Activated T-helper 17 cell treated with anti-CD3 and anti-CD28 coated beads, Interleukin-2, amount 50 U/mL, for 72 hours (primary cell): ENCODE results near the gene WNT7A. TPM values are rescaled to one million over a fixed set of nuclear protein-coding genes. Genes with fewer than 3 reads are reported as not detected.

ENCODE experiments used
- ATAC-seq: fragments of 150-1000 bp; cut with Tn5 transposase; replicated peaks from 2 replicates; pipeline ENCODE4 v1.10.0; 2021; ENCODE audit warnings: mild to moderate bottlenecking, moderate library complexity
- H3K27ac Mint-ChIP-seq: one replicate; pipeline ENCODE4 v1.8.0; 2022; ENCODE audit warnings: mixed read lengths
- H3K27me3 Mint-ChIP-seq: one replicate; pipeline ENCODE4 v1.8.0; 2022; ENCODE audit warnings: mixed read lengths
- H3K36me3 Mint-ChIP-seq: one replicate; pipeline ENCODE4 v1.8.0; 2022; ENCODE audit warnings: low read depth, mild to moderate bottlenecking, mixed read lengths
- H3K4me1 Mint-ChIP-seq: one replicate; pipeline ENCODE4 v1.8.0; 2022; ENCODE audit warnings: mixed read lengths
- H3K4me3 Mint-ChIP-seq: one replicate; pipeline ENCODE4 v1.8.0; 2022; ENCODE audit warnings: mild to moderate bottlenecking, mixed read lengths
- H3K9me3 Mint-ChIP-seq: one replicate; pipeline ENCODE4 v1.8.0; 2022; ENCODE audit warnings: mixed read lengths
- total RNA-seq, 2 donors: library from RNA; stranded (reverse); gene quantifications; one replicate each; pipeline ENCODE4 v1.2.3, GENCODE V29; 2022

WNT7A gene
- total RNA-seq, 2 donors from 2014 or later, result 0.11 to 0.29 TPM

DNA sequence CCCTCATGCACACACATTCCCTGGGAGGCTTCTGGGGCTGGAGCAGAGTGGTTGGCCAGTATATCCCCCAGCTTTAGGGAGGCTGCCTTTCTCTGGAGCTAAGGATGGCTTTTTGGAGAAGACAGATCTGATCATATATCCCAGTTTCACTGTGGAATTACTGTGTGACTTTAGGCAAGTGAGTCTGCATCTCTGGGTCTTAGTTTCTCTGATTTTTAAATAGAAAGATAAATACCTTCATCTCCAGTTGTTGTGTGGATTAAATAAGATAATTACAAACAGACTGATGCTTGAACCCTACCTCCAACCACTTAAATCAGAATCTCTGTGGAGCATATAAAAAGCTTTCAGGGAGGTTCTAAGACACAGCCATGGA lies 11.1 kb upstream of the WNT7A start:
- Mint-ChIP-seq H3K4me3 (peak overlapping the region; percentile 56), H3K27ac (peak overlapping the region; percentile 89), H3K36me3 (no peaks in the 10 kb centered on the region), H3K9me3 (no peaks in the 10 kb centered on the region), H3K27me3 (no peaks in the 10 kb centered on the region), H3K4me1 (peaks cover 13% of the 10 kb centered on the region)
- ATAC-seq, result no peak

DNA sequence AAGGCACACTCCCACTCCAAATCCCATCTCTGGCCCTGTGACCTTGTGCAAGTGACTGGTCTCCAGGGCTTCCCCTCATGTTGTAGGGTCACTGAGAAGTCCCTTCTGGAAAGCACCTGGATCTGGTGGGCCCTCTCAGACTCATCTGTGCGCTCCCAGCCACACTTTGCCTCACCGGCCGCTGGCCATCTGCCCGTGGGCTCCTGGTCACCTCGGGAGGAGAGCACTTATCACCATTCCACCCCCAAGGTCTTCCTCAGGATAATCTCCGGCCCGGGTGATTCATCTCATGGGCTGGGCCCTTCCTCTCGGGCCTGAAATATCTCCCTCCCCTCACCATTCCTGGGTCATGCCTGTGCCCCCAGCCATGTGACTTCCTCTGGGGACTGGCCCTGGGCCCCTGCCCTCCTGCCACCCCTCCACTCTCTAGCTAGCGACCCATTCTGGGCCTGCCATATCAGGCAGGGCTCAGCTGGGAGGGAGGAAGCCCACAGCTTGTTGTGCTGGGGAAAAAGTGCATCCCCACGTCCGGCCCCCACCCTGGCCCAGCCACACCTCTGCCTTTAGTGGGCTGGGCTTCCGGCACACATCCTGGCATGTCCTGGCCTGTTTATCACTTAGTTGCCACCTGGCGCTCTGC lies 10.6 kb upstream of the WNT7A start:
- Mint-ChIP-seq H3K4me3 (peak overlapping the region; percentile 56), H3K36me3 (no peaks in the 10 kb centered on the region), H3K4me1 (peaks cover 9% of the 10 kb centered on the region), H3K9me3 (no peaks in the 10 kb centered on the region), H3K27ac (peak overlapping the region; percentile 89), H3K27me3 (no peaks in the 10 kb centered on the region)
- ATAC-seq, result peak; percentile 11

DNA sequence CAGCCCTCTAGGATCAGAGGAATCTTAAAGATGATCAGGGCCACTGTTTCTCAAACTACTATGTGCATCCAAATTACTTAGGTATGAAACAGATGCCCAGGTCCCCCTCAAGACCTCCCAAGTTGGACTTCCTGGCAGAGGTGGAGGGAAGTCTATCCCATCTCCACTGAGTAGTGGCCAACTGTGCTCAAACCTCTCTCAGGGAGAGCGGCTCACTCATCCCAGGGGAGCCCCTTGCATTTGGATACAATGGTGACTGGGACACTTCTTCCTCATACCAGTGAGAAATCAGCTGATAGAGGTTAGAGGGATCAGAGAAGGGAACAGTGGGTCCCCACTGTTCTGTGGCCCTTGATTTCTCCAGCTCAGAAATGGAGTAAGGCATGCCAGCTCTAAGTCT lies 8.7 kb upstream of the WNT7A start:
- H3K27ac Mint-ChIP-seq, result no peak overlapping the region
- H3K4me3 Mint-ChIP-seq, result no peak overlapping the region
- no peaks in the 10 kb centered on the region for H3K9me3 Mint-ChIP-seq
- no peaks in the 10 kb centered on the region for H3K36me3 Mint-ChIP-seq
- H3K27me3 Mint-ChIP-seq, result no peaks in the 10 kb centered on the region
- peaks cover 10% of the 10 kb centered on the region for H3K4me1 Mint-ChIP-seq
- no peak for ATAC-seq

DNA sequence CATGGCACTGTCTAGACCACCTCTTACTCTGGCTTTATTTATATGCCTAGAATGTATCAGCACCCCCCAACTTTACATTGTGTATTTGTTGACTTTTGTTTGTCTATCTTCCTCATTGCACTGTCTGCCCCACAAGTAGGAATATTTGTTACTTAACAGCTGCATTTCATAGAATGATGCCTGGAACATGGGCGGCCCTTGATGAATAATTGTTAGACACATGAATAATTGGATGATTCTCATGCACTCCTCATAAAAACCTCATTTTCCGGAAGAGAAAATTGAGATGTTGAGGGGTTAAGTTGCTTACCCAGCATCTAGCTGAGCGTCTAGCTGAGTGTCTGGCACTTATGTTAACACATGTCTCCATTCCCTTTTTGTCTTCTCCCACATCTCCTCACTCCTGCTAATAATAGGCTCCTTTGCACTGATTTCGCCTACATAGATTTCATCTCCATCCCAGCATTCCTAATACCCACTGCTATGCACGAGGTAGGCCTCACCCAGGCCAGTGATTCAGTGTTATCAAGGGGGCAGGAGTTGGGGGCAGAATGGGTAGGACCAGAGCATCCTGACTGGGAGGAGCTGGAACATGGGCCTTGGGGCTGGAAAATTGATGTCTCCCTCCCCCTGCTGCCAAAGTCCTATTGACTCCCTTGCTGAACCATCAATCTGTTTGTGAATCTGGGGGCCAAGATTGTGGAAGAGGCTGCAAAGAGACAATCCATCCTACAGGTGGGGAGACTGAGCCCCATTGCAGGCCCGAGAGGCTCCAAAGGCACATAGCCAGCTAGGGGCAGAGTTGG lies 7.8 kb upstream of the WNT7A start:
- H3K36me3 Mint-ChIP-seq, result no peaks in the 10 kb centered on the region

DNA sequence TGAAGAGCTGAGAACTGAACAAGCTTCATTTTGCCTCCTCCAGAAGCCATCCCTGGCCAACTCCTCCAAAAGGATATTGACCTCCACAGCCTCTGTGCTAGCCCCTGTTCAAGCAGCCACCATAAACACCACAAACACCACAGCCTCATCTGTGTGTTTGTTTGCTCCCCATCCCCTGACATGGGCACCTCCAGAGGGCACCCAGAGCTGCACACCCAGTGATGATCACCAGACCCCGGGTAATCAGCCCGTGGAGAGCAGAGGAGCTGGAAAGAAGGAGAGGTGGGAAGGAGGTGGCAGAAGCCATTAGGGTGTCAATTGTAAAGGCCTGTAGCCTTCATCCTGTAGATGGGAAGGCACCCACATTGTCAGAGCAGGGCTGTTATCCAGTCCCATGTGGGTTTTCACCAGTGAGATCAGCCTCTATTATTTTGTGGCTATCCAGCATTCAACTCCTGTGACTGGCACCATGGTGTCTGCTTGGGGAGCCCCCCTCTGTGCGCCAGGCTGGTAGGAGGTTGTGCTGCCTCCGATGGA lies 6.8 kb upstream of the WNT7A start:
- Mint-ChIP-seq H3K27ac (no peak overlapping the region), H3K9me3 (no peaks in the 10 kb centered on the region), H3K4me1 (peaks cover 10% of the 10 kb centered on the region), H3K27me3 (peaks cover 6% of the 10 kb centered on the region), H3K4me3 (no peak overlapping the region), H3K36me3 (no peaks in the 10 kb centered on the region)
- ATAC-seq, result no peak

More for the DNA sequence above, 7.8 kb upstream of the WNT7A start:
- Mint-ChIP-seq H3K27me3 (peaks cover under 1% of the 10 kb centered on the region), H3K4me3 (no peak overlapping the region), H3K4me1 (peaks cover 10% of the 10 kb centered on the region), H3K9me3 (no peaks in the 10 kb centered on the region), H3K27ac (no peak overlapping the region)
- ATAC-seq, result no peak

DNA sequence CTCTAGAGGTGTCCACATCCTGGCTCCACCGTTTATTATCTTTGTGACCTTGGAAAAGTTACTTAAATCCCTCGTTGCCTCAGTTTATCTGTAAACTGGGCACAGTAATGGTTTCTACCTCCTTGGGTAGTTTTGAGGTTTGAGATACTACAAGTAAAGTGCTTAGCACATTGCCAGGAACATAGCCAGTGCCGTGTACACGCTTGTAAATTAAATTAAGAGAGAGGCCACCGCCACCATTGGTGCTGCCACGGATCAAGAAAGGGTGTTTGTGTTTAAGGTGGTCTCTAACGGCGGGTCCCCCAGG lies 5.8 kb upstream of the WNT7A start:
- Mint-ChIP-seq H3K27ac (no peak overlapping the region), H3K9me3 (no peaks in the 10 kb centered on the region), H3K4me3 (no peak overlapping the region), H3K4me1 (peaks cover 7% of the 10 kb centered on the region), H3K27me3 (peaks cover 11% of the 10 kb centered on the region), H3K36me3 (no peaks in the 10 kb centered on the region)
- ATAC-seq, result no peak

DNA sequence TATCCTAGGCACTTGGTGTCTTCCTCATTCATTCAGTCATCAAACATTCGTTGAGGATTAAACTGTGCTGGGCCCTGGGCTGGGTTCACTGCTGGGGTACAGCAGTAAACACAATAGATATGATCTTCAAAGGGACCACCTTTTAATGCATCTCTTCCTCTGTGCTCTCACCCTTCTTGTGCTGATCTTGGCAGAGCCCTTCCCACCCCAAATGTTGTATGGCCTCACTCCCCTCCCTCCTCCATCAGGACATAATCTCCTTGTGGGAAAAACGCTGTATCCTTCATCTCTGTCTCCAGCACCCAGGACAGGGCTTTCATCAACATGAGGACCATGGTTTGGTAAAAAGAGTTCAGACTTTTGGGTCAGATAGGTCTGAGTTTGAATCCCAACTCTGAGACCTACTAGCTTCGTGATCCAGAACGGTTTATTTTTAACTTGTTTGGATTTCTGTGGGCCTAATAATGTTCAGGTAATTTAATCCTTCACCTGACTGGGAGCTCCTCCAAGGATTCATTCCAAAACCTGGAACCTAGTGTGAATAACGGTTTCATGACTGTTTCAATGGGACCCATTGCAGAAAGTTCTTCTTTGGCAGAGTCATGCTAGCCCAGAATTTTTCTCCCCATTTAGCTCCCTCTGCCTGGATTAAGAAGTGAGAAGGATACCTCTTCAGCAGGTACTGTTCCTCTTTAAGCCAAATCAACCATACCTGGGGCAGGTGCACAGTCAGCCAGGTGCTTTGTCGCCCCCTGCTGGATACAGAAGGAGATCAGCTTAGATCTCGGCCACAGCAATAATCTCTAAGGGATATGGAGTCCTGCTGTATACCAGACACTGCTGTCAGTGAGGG lies 5.2 kb upstream of the WNT7A start:
- Mint-ChIP-seq H3K4me3 (no peak overlapping the region), H3K9me3 (no peaks in the 10 kb centered on the region), H3K27me3 (peaks cover 11% of the 10 kb centered on the region), H3K4me1 (peaks cover 3% of the 10 kb centered on the region), H3K27ac (no peak overlapping the region), H3K36me3 (no peaks in the 10 kb centered on the region)
- peak; percentile 74 for ATAC-seq

DNA sequence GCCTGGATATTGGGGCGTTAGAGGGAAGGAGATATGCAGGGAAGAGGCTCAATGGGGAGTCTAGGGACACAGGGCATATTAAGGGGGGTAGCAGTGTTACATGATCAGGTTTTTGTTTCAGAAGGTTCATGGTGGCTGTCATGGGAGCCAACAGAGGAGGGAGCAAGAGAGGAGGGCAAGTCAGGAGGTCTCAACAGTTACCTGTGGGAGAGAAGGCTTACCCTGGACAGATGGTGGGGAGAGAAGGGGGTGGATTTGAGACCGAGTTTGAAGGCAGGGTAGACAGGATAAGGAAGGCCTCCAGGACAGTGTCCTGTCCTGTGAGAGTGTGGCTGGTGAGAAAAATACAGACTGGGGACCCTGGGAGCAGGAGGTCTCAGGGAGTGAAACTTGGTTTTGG lies 3.8 kb upstream of the WNT7A start:
- H3K9me3 Mint-ChIP-seq, result no peaks in the 10 kb centered on the region
- H3K4me3 Mint-ChIP-seq, result no peak overlapping the region

DNA sequence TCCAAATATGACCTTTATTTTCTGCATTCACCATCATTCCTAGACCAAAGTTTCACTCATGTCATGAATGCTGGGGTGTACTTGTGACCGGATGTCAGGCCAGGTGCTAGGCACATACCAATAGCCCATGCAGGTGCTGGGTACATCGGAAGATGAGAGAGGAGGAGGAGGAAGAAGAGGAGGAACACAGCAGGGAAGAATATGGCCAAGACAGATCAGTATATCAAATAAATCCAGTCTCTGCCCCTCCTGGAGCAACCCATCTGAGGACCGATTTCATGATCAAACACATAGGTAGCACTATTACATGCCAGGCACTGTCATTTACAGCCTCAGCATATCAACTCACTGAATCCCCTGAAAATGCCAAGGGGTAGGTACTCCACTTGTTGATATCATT lies 3.0 kb upstream of the WNT7A start:
- Mint-ChIP-seq H3K27ac (no peak overlapping the region), H3K36me3 (no peaks in the 10 kb centered on the region), H3K27me3 (peaks cover 11% of the 10 kb centered on the region), H3K4me3 (no peak overlapping the region), H3K9me3 (no peaks in the 10 kb centered on the region), H3K4me1 (peaks cover 3% of the 10 kb centered on the region)
- ATAC-seq, result no peak

More for the DNA sequence above, 3.8 kb upstream of the WNT7A start:
- Mint-ChIP-seq H3K4me1 (peaks cover 3% of the 10 kb centered on the region), H3K27me3 (peaks cover 11% of the 10 kb centered on the region), H3K36me3 (no peaks in the 10 kb centered on the region), H3K27ac (no peak overlapping the region)
- no peak for ATAC-seq

DNA sequence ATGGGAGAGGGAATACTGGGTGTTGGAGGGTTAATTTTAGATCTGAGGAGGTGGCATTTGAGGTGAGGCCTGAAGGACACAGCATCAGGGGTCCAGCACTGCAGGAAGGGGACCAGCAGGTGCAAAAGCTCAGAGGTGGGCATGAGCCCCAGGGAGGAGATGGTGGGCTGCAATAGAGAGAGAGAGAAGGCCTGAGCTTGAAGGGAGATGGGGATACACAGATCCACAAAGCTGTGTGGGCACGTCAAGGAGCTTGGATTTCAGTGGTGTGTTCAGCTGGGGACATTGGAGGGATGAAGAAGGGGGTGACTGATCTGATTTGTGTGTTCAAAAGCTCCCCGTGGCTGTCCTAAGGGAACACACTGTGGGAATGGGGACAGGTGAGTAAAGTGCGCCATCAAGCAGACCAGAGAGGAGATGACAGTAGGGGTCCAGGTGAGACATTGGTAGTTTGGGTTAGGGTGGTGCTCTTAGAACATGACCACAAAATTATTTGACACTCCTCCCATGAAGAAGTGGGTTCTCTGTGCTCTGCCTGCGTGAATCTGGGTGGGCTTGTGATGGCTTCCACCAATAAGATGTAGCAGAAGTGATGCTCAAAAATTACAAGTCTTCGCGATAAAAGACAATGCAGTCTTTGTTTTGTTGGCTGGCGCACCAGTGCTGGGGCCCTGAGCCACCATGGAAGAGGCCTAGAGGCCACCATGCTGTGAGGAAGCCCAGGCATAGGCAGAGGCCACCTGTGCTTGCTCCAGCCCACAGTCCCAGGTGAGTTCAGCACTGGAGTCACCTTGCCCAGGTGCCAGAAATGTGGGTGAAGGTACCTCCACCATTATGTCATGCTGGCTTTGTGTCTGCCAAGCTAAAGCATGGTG lies 1.9 kb upstream of the WNT7A start:
- no peak overlapping the region for H3K27ac Mint-ChIP-seq
- H3K36me3 Mint-ChIP-seq, result no peaks in the 10 kb centered on the region
- no peak for ATAC-seq
- H3K27me3 Mint-ChIP-seq, result peaks cover 11% of the 10 kb centered on the region
- peaks cover 3% of the 10 kb centered on the region for H3K4me1 Mint-ChIP-seq
- H3K4me3 Mint-ChIP-seq, result peak overlapping the region; percentile 36
- H3K9me3 Mint-ChIP-seq, result no peaks in the 10 kb centered on the region

DNA sequence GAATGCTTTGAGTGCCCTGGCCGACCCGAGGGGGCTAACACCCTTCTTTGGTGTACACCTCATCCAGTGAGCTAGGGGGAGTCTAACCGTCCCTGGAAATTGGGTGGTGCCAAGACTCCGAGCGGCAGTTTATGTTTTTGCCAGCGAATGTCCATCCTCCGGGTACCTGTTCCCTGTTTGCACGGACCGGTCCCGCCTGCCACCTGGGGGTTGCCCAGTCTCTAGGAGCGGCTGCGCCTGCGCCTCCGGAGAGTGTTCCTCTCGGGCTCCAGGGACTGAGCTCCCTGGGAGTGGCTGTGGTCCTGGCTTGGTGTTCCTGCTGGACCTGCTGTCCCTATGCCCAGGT lies 913 bp upstream of the WNT7A start:
- Mint-ChIP-seq H3K27ac (no peak overlapping the region), H3K4me3 (peak overlapping the region; percentile 36), H3K36me3 (no peaks in the 10 kb centered on the region), H3K4me1 (peaks cover 3% of the 10 kb centered on the region), H3K9me3 (no peaks in the 10 kb centered on the region), H3K27me3 (peaks cover 11% of the 10 kb centered on the region)
- ATAC-seq, result no peak

DNA sequence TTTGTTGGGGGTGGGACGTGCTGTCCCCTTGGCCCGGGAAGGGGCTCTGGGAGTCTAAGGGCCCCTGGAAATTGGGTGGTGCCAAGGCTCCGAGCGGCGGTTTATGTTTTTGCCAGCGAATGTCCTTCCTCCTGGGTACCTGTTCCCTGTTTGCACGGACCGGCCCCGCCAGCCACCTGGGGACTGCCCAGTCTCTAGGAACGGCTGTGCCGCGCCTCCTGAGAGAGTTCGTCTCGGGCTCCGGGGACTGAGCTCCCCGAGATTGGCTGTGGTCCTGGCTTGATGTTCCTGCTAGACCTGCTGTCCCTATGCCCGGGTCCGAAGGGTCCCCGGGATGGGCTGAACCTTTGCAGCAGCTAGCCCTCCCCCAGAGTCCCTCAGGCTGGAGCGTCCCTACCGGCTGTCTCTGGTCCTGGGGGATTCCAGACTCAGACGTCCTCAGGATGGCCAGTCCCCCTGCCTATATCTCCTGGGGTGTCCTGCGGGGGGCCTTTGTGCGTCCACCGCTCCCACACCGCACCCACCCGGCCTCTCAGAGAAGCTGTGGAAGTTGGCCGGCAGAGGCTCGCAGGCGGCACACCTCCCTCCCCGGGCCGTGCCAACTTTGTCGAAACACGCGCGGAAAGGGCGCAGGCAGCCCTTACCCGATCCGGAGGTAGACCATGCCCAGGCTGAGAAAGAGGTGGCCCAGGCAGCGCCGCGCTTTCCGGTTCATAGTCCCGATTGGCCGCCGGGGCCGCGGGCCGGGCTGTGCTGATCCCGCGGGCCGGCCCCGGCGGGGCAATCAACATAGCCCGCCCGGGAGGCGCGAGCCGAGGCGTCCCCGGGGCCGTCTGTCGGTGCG lies 547 bp downstream of the WNT7A start:
- H3K4me3 Mint-ChIP-seq, result peak overlapping the region; percentile 76
- H3K36me3 Mint-ChIP-seq, result no peaks in the 10 kb centered on the region
- no peaks in the 10 kb centered on the region for H3K9me3 Mint-ChIP-seq
- peaks cover 11% of the 10 kb centered on the region for H3K27me3 Mint-ChIP-seq
- H3K4me1 Mint-ChIP-seq, result no peaks in the 10 kb centered on the region
- no peak overlapping the region for H3K27ac Mint-ChIP-seq
- peak; percentile 32 for ATAC-seq
